ENCODE measurements around the gene GPR35.
"Not testable (repeated sequence)": the region's sequence is repeated elsewhere in the genome, so short reads cannot be mapped to it uniquely, and the experiment has no call there.

The GPR35 gene

DNA sequence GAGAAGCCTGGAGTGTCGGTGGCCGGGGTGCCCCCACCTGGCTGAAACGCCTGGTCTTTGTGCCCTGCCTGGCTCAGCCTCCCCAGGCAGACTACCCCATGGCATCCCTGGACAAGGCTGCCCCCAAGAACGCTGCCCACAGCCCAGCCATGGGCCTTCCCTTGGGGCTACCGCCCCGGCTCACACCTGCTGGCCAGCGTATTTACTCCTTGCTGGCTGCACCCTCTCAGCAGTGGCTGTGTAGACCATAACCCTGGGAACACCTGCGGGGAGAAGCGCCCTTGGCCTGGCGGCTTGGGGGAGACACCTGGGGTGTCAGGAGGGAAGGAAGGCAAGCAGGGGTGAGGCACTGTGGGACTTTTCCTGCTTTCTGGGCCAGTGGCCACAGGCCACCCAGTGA is 21.4 kb upstream of the GPR35 start:
- no peak for DNase-seq

DNA sequence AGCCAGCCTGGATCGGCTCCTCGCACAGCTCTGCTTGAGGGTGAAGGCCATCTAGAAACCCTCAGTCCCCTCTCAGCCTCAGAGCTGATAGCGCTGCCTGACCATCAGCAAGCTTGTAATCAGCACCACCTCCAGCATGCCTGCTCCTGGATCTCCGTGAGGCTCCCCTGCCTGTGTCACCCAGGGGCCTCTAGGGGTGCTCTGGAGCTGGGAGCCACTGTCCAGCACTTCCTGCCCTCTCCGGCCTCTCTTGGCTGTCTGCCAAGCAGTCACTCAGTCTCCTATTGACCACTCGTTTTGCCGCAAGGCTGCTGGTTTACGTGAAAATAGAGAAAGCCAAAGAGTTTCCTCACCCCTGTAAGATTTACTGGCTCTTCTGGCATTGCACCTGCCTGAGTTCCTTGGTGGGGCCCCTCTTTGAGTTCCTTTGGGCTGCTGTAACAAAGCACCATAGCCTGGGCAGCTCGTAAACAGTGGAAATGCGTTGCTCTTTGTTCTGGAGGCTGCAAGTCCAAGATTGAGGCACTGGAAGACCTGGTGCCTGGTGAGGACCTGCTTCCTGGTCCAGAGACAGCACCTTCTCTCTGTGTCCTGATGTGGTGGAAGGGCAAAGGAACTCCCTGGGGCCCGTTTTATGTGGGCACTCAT is 20.9 kb upstream of the GPR35 start:
- peak; percentile 42 for DNase-seq

GRCh38 chr2:240604939-240605716 is 20.2 kb upstream of the GPR35 start:
- no peak for DNase-seq

GRCh38 chr2:240605867-240606743 is 19.2 kb upstream of the GPR35 start:
- DNase-seq, result no peak

DNA sequence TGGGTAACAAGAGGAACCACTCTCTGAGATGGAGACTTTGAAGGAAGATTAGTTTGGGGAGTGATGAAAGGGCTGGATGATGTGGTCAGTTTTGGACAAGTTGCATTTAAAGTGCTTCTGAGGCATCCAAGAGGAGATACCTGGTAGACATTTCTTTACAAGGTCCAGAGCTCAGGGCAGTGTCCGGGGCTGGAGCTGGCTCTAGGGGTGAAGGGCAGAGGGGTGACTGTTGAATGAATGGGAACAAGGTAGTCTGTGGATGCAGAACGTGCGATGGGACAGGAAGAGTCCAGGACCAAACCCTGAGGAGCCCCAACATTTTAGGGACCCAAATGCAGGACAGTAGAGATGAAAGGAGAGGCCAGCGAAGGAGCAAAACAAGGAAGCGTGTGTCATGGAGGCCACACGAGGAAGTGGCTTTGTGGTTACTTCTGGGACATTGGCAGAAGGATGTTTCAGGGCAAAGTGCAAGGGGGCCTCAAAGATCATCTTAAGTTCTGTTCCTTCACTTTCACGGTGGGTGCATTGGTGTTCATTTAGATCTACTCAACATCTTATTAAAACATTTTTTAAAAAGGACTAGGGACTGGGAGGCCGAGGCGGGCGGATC is 13.6 kb upstream of the GPR35 start:
- no peak for DNase-seq

DNA sequence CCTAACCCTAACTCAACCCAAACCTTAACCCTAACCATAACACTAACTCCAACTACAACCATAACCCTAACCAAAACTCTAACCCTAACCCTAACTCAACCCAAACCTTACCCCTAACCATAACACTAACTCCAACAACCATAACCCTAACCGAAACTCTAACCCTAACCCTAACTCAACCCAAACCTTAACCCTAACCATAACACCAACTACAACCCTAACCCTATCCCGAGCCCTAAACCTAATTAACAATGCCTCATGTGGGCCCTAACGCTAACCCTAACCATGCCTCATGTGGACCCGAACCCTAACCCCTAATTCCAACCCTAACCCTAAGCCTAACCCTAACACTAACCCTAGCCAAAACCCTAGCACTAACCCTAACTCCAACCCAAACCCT is 11.5 kb upstream of the GPR35 start:
- DNase-seq, result no peak

GRCh38 chr2:240614391-240614790 is 10.9 kb upstream of the GPR35 start:
- no peak for DNase-seq

DNA sequence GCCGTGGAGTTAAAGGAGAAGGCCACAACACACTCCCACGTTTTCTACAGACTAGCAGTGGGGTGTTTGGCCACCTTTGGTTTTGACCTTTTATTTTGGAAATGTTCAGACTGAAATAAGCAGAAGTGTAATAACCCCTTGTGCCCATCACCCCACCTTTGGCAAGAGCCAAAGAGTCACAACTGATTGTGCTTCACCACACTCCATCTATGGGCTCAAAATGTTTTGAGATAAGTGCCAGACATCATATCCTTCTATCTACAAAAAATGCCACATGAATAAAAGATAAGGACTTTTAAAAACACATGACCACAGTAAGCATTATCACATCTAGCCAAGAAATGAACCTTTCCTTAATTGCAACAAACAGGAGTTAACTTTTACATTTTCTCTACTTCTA is 9.9 kb upstream of the GPR35 start:
- no peak for DNase-seq

DNA sequence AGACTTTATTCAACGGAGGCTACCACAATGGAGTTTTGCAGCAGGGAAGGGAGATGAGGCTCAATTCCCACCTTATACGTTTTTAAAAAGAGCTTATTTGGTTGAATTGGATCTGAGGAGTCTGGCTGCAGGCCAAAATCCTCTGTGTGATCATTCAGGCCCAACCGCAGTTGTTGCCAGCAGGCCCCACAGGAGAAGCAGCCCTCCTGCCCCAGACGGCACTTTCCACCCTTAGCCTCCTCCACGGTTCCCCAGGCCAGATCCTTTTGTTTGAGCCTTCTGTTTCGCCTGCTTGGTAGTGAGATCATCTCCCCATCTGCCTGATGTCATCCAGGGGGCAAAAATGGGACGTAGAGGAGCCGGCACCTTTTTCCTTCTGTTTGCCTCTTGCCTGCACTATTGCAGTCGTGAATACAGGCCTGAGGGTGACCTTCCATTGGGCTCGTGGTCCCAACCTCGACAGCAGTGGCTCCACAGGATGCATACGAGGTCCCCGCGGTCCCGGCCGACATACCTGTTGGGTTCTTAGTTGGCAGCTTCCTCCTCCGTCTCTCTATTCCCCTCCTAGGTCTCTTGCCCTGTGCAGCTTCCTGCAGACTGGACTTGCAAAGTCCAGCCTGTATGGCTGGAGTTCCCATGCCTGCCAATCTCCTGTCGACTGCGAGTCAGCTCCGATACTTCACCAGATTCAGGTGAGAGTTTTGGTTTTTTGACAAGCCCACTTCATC is 9.3 kb upstream of the GPR35 start:
- DNase-seq, result no peak

- DNase-seq, result not testable (repeated sequence)
Observed at GRCh38 chr2:240616860-240617666, 8.2 kb upstream of the GPR35 start.

DNA sequence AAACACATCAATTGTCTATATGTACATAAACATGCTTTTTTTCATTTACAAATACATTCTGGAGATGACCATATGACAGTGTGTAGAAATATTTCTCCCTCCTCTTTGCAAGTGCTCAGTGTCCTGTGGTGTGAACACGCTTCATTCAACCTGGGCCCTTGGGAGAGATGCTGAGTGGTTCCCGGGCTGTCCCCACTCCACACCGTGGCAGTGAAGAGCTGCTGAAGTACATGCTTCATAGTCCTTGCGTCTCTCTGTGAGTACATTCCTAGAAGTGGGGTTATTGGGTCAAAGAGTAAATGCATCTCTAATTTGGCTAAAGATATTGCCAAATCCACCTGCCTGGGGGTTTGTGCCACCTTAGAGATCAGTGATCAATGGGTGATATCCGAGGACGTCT is 6.5 kb upstream of the GPR35 start:
- no peak for DNase-seq

DNA sequence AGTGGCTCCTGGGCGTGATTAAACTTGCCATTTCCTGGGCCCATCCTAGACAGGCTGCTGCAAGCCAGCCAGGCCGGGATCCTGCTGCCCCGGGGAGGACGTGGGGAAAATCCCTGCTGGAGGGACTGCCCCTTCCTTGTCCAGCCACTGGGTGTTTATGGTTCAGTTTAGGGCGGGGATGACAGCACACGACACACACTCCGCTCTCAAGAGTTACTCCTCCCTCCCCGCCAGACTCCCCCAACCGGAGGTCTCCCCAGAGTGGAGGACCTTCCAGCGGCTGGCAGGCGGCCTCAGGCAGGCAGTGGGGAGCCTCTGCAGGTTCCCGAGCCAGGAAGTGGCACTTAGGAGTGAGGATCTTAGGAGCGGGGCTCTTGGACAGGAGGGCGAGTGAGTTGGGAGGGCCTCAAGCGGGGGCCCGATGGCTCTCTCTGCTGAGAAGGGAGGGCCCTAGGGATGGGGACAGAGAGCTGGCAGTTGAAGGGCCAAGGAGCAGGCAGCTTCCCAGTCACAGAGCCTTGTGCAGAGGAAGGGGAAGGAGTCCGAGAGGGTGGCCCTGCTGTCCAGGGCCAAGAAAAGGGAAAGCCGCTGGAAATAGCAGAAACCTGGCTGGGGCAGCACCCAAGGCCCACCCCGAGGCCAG is 5.7 kb upstream of the GPR35 start:
- no peak for DNase-seq

GRCh38 chr2:240620149-240620731 is 5.0 kb upstream of the GPR35 start:
- DNase-seq, result no peak

DNA sequence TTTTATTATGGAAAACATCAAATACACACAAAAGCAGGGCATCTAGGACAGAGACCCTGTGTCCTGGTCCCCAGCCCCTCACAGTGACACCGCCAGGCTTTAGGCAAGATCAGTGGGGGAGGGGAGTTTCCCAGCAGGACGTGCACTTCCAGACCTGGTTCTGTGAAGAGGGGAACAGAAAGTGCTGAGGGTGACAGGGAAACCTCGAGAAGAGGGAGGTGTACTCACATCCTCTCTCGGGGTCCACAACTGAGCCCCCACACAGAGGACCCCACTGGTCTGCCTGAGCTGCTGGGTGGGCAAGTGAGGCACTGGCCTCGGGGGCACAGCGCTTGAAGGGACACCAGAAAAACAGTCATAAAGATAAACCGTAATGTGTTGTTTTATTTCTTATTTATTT is 4.4 kb upstream of the GPR35 start:
- DNase-seq, result no peak

DNA sequence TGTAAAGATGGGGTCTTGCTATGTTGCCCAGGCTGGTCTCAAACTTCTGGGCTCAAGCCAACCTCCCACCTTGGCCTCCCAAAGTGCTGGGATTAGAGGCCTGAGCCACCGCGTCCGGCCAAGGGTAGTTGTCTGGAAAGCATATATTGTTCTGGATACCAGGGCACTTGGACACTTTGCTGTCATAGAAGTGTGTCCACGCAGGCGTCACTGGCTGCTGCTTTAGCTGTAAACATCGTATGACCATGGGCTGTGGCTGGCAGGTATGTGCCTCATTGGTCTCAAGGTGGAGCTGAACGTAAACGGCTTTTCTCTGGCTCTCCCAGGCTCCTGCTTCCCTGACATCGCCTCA is 3.2 kb upstream of the GPR35 start:
- no peak for DNase-seq

DNA sequence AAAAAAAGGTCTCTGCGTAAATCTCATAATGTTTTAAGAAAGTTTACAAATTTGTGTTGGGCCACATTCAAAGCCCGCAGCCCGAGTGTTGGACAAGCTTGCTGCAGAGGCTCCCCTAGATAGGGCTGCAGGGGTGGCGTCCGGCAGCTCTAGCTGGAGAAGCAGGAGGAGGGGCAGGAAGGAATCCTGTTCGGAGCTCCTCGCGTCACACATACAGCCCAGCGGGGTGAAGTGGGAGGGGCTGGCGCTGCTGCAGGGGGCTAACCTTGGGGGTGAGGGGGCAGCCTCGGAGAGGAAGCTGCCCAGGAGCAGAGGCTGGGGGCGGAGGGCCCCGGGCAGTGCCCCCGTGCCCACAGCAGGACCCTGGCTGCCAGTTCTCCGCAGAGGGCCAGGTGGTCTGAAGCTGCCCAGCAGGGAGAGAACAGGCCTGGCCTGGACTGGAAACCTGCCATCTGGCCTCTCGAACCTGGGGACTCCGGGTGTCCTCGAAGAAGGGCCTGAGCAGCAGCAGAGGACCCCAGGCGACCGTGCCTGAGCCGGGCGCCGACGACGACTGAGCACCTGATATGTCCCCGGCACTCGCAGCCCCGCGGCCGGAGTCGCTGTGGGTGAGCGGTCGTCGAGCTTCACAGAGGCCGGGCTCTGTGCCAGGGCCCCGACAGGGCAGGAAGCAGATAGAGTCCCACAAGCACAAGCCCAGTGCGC is 2.6 kb upstream of the GPR35 start:
- DNase-seq, result no peak

DNA sequence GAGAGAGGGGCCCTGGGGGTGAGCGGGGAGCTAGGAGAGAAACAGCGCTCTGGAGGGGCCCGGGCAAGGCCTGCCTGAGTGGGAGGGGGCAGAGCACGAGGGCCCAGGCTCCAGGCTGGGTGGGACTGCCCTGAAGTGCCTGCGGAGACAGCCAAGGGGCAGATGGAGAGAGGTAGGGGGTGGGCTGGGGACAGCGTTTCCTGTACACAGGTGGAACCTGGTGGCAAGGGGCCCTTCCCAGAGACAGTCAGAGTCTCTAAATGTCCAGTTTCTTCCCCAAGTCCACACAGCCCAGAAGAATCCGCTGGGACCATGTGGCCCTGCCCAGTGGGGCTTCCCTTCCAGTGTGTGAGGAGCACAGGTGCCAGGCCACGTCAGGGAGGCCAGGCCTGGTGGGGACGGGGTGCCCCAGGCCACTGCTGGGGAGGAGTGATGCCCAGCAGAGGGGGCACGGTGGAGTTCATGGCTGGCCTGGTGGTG is 1.7 kb upstream of the GPR35 start:
- no peak for DNase-seq

- DNase-seq, result no peak
Observed at GRCh38 chr2:240624011-240624949, 1.0 kb upstream of the GPR35 start.

Measured in kidney glomerular epithelial cell (primary cell).